K562 (cell line): Measurements from ENCODE around the gene MMP23B. TPM values are rescaled to one million over a fixed set of nuclear protein-coding genes. Genes with fewer than 3 reads are reported as not detected.

Experiments used
- ELF1 ChIP-seq: fragments of 200-800 bp; sonication (Bioruptor generic); IDR thresholded peaks from 2 replicates; pipeline ENCODE4 v1.6.1; 2016; ENCODE audit warnings: missing genetic modification characterization, missing compliant biosample characterization
- HLTF ChIP-seq: fragments of 450-650 bp; IDR thresholded peaks from 2 replicates; pipeline ENCODE4 v1.6.1; 2016
- NFE2 ChIP-seq: IDR thresholded peaks from 2 replicates; pipeline ENCODE4 v1.6.1; 2014; ENCODE audit warnings: antibody characterized with exemption, low read depth
- NKRF ChIP-seq: fragments of 450-650 bp; IDR thresholded peaks from 2 replicates; pipeline ENCODE4 v1.6.1; 2016; ENCODE audit warnings: borderline replicate concordance
- NR2C2 ChIP-seq, 2 experiments: fragments of 200-800 bp in 1 of 2; sonication (Bioruptor generic) in 1 of 2; sonication (generic) in 1 of 2; formaldehyde crosslinking in 1 of 2; IDR thresholded peaks; 2 replicates each; pipeline versions ENCODE4 v1.6.1 to v1.8.0; 2016 to 2022; ENCODE audit warnings: mild to moderate bottlenecking in 1 of 2, missing compliant biosample characterization in 1 of 2, missing genetic modification characterization in 1 of 2, missing genetic modification reagents in 1 of 2
- PHF20 ChIP-seq: fragments of 450-650 bp; IDR thresholded peaks from 2 replicates; pipeline ENCODE4 v1.6.1; 2018; ENCODE audit not compliant: partially characterized antibody
- STAT6 ChIP-seq: sonication (generic); formaldehyde crosslinking; IDR thresholded peaks from 2 replicates; pipeline ENCODE4 v1.8.1; 2023; ENCODE audit warnings: mild to moderate bottlenecking, missing genetic modification reagents
- TBL1XR1 ChIP-seq, 2 experiments: IDR thresholded peaks; 2 replicates each; pipeline ENCODE4 v1.6.1; 2012; ENCODE audit warnings: improper control_type of control experiment in 2 of 2, low read length in 2 of 2, mild to moderate bottlenecking in 1 of 2
- ZNF316 ChIP-seq: fragments of 450-650 bp; IDR thresholded peaks from 2 replicates; pipeline ENCODE4 v1.6.1; 2016
- ZSCAN29 ChIP-seq: fragments of 450-650 bp; IDR thresholded peaks from 2 replicates; pipeline ENCODE4 v1.6.1; 2017
- polyA plus RNA-seq, 8 experiments: library from polyadenylated mRNA; depleted of rRNA in 4 of 8; stranded (reverse) in 5 of 8; unstranded in 3 of 8; fragments of >200 nt; fragmentation: Nextera tagmentation in 2 of 8; fragmentation: Illumina TruSeq in 1 of 8; extraction: Ambion mirVana in 2 of 8; extraction: Trizol in 1 of 8; gene quantifications; 2 replicates each; pipeline versions ENCODE4 v1.2.1 to v1.2.3, GENCODE V29; 2011 to 2014; ENCODE audit warnings: inconsistent platforms in 1 of 8, missing spikeins in 1 of 8
- total RNA-seq, 7 experiments: library from RNA; depleted of rRNA in 6 of 7; stranded (reverse); fragments of >200 nt in 6 of 7; fragmentation: Illumina TruSeq in 2 of 7; extraction: Trizol in 2 of 7; gene quantifications; 2 replicates each; pipeline versions ENCODE4 v1.2.1 to v1.2.3, GENCODE V29; 2011 to 2021; ENCODE audit warnings: low replicate concordance in 1 of 7
- TF ChIP-seq, protein P1 (sequence below): fragments of 450-650 bp; IDR thresholded peaks from 2 replicates; pipeline ENCODE4 v1.6.1; 2016
- TF ChIP-seq, protein P2 (sequence below): fragments of 450-650 bp; IDR thresholded peaks from 2 replicates; pipeline ENCODE4 v1.6.1; 2014; ENCODE audit warnings: low read depth, mild to moderate bottlenecking, moderate library complexity, borderline replicate concordance
- TF ChIP-seq, protein P3 (sequence below), 2 experiments: fragments of 450-650 bp; IDR thresholded peaks; 2 replicates each; pipeline ENCODE4 v1.6.1; 2018; ENCODE audit warnings: mild to moderate bottlenecking in 2 of 2, low read depth in 1 of 2; ENCODE audit not compliant: partially characterized antibody in 2 of 2

Gene MMP23B
- total and polyA plus RNA-seq, 9 of the 15 experiments (the other 6 are each of a cell fraction or from before 2014, with no cell fraction given): 0.28 to 1.2 (median 0.41) TPM; not detected in 5

DNA sequence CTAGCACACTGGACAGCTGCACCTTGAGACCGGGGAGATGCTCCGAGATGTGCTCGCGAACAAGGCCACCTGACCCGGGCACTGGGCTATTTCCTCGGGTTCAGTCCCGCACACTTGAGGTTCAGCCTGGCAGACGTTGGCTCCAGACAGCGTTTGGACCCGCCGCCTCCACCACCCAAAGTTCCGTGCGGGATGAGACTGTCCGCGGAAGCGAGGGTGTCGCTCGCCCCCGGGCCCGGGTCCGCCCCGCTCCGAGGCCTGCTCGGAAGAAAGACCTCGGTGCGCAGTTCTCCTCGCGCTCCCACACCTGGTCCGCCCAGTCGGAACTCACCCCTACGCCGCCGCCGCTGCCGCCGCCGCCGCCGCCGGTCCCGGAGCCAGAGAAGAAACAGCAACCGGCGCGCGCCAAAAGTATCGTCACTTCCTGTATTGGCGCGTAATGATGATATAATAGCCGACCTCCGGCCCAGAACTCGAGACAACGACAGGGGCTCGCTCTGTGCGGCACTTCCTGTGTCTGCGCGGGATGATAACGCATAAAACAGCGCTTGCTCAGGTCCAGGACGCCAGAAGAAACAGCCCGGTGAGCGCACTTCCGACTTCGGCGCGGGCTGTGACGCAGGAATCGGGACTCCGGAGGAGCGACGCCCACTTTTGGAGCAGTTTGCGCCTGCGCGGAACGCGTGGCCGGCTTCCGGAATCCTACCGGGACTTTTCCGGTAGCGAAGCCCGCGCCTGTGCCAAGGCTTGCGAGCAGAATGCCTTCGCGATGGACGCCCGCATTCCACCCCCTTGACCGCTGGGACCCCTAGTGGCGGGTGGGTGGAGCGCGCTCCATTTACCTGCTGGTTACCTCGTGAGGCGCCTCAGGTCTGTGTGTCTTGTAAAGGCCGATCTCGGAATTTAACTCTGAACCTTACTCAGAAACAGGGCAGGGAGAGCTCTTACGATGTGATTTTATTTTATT, 26.9 kb downstream of the MMP23B start, which contains the start of gene CDK11B (continued):
- TF ChIP-seq STAT6 (CRISPR knock-in tag) (peak; percentile 85; the same call in 1 of the 2 replicates), TBL1XR1 (IDR thresholded peaks at IDR 0.05; ENCODE audit: low read length in 2 of 2) (peak in 1 of 2 experiments; percentile 88; a peak in 2 of 4 replicates), HLTF (0 out of 2 replicates have a peak, but pooled peaks have one; percentile 42), NR2C2 (CRISPR knock-in tag; IDR thresholded peaks at IDR 0.05) (peak; percentile 86), NR2C2 (tag; IDR thresholded peaks at IDR 0.05) (peak; percentile 93), NFE2 (peak; percentile 68), ZSCAN29 (0 out of 2 replicates have a peak, but pooled peaks have one; percentile 38), PHF20 (peak; percentile 98), NKRF (peak; percentile 95), ZNF316 (peak; percentile 49), ELF1 (peak; percentile 96)
- TF ChIP-seq, protein P1, sequence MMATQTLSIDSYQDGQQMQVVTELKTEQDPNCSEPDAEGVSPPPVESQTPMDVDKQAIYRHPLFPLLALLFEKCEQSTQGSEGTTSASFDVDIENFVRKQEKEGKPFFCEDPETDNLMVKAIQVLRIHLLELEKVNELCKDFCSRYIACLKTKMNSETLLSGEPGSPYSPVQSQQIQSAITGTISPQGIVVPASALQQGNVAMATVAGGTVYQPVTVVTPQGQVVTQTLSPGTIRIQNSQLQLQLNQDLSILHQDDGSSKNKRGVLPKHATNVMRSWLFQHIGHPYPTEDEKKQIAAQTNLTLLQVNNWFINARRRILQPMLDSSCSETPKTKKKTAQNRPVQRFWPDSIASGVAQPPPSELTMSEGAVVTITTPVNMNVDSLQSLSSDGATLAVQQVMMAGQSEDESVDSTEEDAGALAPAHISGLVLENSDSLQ: peak; percentile 33; the same call in 1 of the 2 replicates
- TF ChIP-seq, protein P2, sequence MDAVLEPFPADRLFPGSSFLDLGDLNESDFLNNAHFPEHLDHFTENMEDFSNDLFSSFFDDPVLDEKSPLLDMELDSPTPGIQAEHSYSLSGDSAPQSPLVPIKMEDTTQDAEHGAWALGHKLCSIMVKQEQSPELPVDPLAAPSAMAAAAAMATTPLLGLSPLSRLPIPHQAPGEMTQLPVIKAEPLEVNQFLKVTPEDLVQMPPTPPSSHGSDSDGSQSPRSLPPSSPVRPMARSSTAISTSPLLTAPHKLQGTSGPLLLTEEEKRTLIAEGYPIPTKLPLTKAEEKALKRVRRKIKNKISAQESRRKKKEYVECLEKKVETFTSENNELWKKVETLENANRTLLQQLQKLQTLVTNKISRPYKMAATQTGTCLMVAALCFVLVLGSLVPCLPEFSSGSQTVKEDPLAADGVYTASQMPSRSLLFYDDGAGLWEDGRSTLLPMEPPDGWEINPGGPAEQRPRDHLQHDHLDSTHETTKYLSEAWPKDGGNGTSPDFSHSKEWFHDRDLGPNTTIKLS: peak; percentile 84
- TF ChIP-seq, protein P3, sequence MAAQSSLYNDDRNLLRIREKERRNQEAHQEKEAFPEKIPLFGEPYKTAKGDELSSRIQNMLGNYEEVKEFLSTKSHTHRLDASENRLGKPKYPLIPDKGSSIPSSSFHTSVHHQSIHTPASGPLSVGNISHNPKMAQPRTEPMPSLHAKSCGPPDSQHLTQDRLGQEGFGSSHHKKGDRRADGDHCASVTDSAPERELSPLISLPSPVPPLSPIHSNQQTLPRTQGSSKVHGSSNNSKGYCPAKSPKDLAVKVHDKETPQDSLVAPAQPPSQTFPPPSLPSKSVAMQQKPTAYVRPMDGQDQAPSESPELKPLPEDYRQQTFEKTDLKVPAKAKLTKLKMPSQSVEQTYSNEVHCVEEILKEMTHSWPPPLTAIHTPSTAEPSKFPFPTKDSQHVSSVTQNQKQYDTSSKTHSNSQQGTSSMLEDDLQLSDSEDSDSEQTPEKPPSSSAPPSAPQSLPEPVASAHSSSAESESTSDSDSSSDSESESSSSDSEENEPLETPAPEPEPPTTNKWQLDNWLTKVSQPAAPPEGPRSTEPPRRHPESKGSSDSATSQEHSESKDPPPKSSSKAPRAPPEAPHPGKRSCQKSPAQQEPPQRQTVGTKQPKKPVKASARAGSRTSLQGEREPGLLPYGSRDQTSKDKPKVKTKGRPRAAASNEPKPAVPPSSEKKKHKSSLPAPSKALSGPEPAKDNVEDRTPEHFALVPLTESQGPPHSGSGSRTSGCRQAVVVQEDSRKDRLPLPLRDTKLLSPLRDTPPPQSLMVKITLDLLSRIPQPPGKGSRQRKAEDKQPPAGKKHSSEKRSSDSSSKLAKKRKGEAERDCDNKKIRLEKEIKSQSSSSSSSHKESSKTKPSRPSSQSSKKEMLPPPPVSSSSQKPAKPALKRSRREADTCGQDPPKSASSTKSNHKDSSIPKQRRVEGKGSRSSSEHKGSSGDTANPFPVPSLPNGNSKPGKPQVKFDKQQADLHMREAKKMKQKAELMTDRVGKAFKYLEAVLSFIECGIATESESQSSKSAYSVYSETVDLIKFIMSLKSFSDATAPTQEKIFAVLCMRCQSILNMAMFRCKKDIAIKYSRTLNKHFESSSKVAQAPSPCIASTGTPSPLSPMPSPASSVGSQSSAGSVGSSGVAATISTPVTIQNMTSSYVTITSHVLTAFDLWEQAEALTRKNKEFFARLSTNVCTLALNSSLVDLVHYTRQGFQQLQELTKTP (IDR thresholded peaks at IDR 0.05; ENCODE audit: low read depth in 1 of 2, partially characterized antibody in 2 of 2): peak in 1 of 2 experiments; percentile 48
